ENCODE results near the gene PSMA5.

DNA sequence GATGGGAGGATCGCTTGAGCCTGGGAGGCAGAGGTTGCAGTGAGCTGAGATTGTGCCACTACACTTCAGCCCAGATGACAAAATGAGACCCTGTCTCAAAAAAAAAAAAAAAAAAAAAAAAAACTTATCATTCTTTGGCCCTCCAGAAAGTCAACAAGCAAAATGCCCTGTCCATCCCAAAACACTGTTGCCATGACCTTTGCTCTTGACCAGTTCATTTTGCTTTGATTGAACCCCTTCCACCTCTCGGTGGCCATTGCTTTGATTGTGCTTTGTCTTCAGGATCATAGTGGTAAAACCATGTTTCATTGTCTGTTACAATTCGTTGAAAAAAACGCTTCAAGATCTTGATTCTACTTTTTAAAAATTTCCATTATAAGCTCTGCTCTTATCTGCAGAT lies 31.6 kb upstream of the PSMA5 start:
- TF ChIP-seq, protein P1, sequence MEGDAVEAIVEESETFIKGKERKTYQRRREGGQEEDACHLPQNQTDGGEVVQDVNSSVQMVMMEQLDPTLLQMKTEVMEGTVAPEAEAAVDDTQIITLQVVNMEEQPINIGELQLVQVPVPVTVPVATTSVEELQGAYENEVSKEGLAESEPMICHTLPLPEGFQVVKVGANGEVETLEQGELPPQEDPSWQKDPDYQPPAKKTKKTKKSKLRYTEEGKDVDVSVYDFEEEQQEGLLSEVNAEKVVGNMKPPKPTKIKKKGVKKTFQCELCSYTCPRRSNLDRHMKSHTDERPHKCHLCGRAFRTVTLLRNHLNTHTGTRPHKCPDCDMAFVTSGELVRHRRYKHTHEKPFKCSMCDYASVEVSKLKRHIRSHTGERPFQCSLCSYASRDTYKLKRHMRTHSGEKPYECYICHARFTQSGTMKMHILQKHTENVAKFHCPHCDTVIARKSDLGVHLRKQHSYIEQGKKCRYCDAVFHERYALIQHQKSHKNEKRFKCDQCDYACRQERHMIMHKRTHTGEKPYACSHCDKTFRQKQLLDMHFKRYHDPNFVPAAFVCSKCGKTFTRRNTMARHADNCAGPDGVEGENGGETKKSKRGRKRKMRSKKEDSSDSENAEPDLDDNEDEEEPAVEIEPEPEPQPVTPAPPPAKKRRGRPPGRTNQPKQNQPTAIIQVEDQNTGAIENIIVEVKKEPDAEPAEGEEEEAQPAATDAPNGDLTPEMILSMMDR (conservative IDR thresholded peaks at IDR 0.05; ENCODE audit: low read length), result no peak
- TF ChIP-seq EZH2phosphoT487 (IDR thresholded peaks at IDR 0.05; ENCODE audit: borderline replicate concordance, low read depth, low read length), result no peak

Measured in OCI-LY7 (cell line).